KMS-11 (cell line): Measurements from ENCODE around the gene PTPRJ.

Source experiments
- H2AFZ ChIP-seq: fragments of 200-600 bp; sonication (generic); 2 replicates; pipeline ENCODE4 v1.6.1; 2016; ENCODE audit warnings: antibody characterized with exemption, mixed run types, low read depth
- H3K27ac ChIP-seq: fragments of 200-600 bp; sonication (generic); 2 replicates; pipeline ENCODE4 v1.6.1; 2016; ENCODE audit warnings: mild to moderate bottlenecking, mixed run types
- H3K27me3 ChIP-seq: fragments of 200-600 bp; sonication (generic); 2 replicates; pipeline ENCODE4 v1.6.1; 2017; ENCODE audit warnings: mild to moderate bottlenecking, low read depth, mixed run types, moderate library complexity; ENCODE audit not compliant: insufficient read depth
- H3K36me3 ChIP-seq: fragments of 200-600 bp; sonication (generic); 2 replicates; pipeline ENCODE4 v1.6.1; 2017; ENCODE audit warnings: mild to moderate bottlenecking, mixed run types; ENCODE audit not compliant: insufficient read depth
- H3K4me1 ChIP-seq: fragments of 200-600 bp; sonication (generic); 2 replicates; pipeline ENCODE4 v1.6.1; 2016; ENCODE audit warnings: mild to moderate bottlenecking, low read depth, mixed run types; ENCODE audit not compliant: poor library complexity, severe bottlenecking
- H3K4me2 ChIP-seq: fragments of 200-600 bp; sonication (generic); 2 replicates; pipeline ENCODE4 v1.7.0; 2016; ENCODE audit warnings: mild to moderate bottlenecking, mixed run types
- H3K4me3 ChIP-seq: fragments of 200-600 bp; sonication (generic); IDR thresholded peaks from 2 replicates; pipeline ENCODE4 v1.6.1; 2017; ENCODE audit warnings: low read depth, low read length, mixed read lengths; ENCODE audit not compliant: insufficient read depth
- H3K79me2 ChIP-seq: fragments of 200-600 bp; sonication (generic); 2 replicates; pipeline ENCODE4 v1.6.1; 2016; ENCODE audit warnings: low read depth, mixed run types; ENCODE audit not compliant: insufficient read depth
- H3K9ac ChIP-seq: fragments of 200-600 bp; sonication (generic); 2 replicates; pipeline ENCODE4 v1.6.1; 2016; ENCODE audit warnings: mild to moderate bottlenecking, mixed run types
- H4K20me1 ChIP-seq: fragments of 200-600 bp; sonication (generic); 2 replicates; pipeline ENCODE4 v1.6.1; 2016; ENCODE audit warnings: mild to moderate bottlenecking, mixed run types; ENCODE audit not compliant: insufficient read depth
- TF ChIP-seq, protein P1 (sequence below): fragments of 200-600 bp; sonication (generic); conservative IDR thresholded peaks from 2 replicates; pipeline ENCODE4 v1.6.1; 2017; ENCODE audit warnings: low read depth, mild to moderate bottlenecking, antibody characterized with exemption, low read length, moderate library complexity, mixed read lengths

The PTPRJ gene

GRCh38 chr11:48013269-48013901 lies 33.0 kb downstream of the PTPRJ start:
- Histone ChIP-seq H3K79me2 (no peaks in the 10 kb centered on the region), H3K27ac (no peak overlapping the region), H4K20me1 (no peaks in the 10 kb centered on the region), H2AFZ (no peak overlapping the region), H3K9ac (no peak overlapping the region), H3K36me3 (no peaks in the 10 kb centered on the region), H3K27me3 (no peaks in the 10 kb centered on the region), H3K4me1 (peaks cover 18% of the 10 kb centered on the region), H3K4me3 (no peak overlapping the region), H3K4me2 (no peak overlapping the region)
- TF ChIP-seq, protein P1, sequence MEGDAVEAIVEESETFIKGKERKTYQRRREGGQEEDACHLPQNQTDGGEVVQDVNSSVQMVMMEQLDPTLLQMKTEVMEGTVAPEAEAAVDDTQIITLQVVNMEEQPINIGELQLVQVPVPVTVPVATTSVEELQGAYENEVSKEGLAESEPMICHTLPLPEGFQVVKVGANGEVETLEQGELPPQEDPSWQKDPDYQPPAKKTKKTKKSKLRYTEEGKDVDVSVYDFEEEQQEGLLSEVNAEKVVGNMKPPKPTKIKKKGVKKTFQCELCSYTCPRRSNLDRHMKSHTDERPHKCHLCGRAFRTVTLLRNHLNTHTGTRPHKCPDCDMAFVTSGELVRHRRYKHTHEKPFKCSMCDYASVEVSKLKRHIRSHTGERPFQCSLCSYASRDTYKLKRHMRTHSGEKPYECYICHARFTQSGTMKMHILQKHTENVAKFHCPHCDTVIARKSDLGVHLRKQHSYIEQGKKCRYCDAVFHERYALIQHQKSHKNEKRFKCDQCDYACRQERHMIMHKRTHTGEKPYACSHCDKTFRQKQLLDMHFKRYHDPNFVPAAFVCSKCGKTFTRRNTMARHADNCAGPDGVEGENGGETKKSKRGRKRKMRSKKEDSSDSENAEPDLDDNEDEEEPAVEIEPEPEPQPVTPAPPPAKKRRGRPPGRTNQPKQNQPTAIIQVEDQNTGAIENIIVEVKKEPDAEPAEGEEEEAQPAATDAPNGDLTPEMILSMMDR, result no peak

DNA sequence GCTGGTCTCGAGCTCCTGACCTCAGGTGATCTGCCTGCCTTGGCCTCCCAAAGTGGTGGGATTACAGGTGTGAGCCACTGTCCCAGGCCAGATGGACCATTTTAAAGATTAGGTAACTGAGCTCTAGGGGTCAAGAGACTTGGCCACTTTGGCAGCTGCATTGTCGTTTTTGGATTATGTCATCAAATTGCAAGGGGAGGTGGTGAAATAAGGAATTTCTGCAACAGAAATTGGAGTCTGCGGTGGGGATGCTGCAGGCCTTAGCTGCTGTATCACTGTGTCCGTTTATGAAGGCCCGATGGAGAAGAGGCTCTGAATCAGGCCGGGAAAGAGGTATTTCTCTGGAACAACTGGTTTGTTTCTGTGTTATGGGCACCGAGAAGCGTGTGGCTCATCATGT lies 34.6 kb downstream of the PTPRJ start:
- Histone ChIP-seq H3K4me3 (no peak overlapping the region), H3K27ac (no peak overlapping the region), H3K9ac (no peak overlapping the region), H3K4me1 (peaks cover 20% of the 10 kb centered on the region), H3K4me2 (no peak overlapping the region), H2AFZ (no peak overlapping the region), H3K36me3 (no peaks in the 10 kb centered on the region), H4K20me1 (no peaks in the 10 kb centered on the region), H3K79me2 (no peaks in the 10 kb centered on the region), H3K27me3 (no peaks in the 10 kb centered on the region)
- TF ChIP-seq, protein P1, result no peak

DNA sequence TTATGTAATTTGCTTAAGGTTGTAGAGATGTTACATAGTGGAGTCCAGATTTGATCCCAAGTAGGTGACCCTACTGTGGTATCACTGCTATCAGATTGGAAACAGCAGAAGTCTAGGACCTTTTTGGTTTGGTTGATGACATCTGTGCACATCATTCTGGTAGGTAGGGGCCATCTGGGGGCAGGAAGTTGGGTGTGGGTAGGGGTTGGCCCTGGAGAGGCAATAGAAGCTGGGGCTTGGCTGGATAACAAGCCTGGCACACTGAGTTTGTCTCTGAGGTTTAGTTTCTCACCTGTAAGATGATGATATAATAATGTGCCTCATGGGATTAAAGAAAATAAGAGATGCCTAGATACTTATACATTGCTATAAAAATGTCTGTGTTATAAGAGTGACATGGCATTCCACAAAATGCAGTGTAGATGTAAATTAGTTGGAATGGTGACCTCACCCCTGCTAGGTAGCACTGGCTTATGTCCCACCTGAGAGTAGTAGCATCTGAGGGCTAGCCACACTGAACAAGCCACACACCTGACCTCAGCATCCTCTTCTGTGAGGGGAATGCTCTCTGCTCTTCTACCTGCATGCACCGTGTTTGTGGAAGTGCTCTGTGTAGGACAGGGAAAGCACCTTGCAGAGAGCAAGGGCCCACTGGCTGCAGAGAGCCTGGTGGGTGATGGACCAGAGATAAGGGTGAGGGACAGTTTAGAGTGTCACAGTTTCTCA lies 36.9 kb downstream of the PTPRJ start:
- Histone ChIP-seq H4K20me1 (no peaks in the 10 kb centered on the region), H3K36me3 (no peaks in the 10 kb centered on the region), H3K27ac (no peak overlapping the region), H3K4me1 (peaks cover 20% of the 10 kb centered on the region), H3K4me3 (no peak overlapping the region), H3K27me3 (no peaks in the 10 kb centered on the region), H3K4me2 (no peak overlapping the region), H2AFZ (no peak overlapping the region), H3K9ac (no peak overlapping the region), H3K79me2 (no peaks in the 10 kb centered on the region)
- TF ChIP-seq, protein P1, result no peak

DNA sequence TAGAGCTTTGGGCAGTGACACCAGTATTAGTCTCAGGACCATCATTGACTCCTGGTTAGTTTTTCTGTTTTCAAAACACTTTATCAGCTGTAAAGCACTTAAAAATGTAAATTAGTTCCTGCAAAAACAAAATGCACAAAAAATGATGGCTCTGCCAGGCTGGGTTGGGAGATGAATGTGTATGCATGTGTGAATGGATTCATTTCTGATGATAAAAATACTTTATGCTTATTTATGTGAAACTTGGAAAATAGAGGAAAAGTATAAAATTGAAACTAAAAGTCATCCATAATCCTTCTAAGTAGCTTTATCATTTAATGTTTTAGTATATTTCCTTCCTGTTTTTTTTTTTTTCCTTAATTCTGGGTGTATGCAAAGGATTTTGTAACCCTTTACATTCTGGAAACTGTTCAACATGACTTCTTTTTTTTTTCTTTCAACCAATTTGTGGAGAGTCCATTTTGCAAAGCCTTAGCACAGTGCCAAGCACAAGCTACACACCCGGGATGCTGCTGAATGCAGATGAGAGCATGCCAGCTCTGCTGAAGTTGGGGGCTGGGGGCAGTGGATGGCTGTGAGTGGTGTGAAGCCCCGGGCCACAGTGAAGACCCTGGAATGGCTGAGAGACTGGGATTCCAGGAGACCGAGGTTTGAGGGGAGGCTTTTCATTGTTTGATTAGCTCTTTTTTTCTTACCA lies 37.6 kb downstream of the PTPRJ start:
- Histone ChIP-seq H3K27ac (no peak overlapping the region), H2AFZ (no peak overlapping the region), H3K4me2 (no peak overlapping the region), H3K79me2 (no peaks in the 10 kb centered on the region), H3K36me3 (no peaks in the 10 kb centered on the region), H3K4me3 (no peak overlapping the region), H3K27me3 (no peaks in the 10 kb centered on the region), H4K20me1 (no peaks in the 10 kb centered on the region), H3K4me1 (peaks cover 20% of the 10 kb centered on the region), H3K9ac (no peak overlapping the region)
- TF ChIP-seq, protein P1, result no peak
